Measurements from ENCODE around the gene RUFY3. TPM values are rescaled to one million over a fixed set of nuclear protein-coding genes. Genes with fewer than 3 reads are reported as not detected.

Gene RUFY3
- total and polyA plus RNA-seq, 2 of the 4 experiments (the other 2 are of a cell fraction) = 19.6 to 28.9 TPM

GRCh38 chr4:70793626-70794025, 71.9 kb downstream of the RUFY3 start:
- Histone ChIP-seq H2AK5ac (ENCODE audit: low read depth, low read length) (no peak overlapping the region), H3K4ac (ENCODE audit: low read depth, low read length) (no peak overlapping the region), H3K56ac (ENCODE audit: extremely low read depth, insufficient read depth, low read length) (no peak overlapping the region), H3K4me3 (ENCODE audit: insufficient read depth, low read depth, low read length) (no peak overlapping the region), H2BK15ac (ENCODE audit: low read depth, low read length) (no peak overlapping the region), H4K8ac (ENCODE audit: low read depth in 2 of 2, low read length in 2 of 2) (no peak overlapping the region), H3K9me3 (ENCODE audit: control insufficient read depth, insufficient read depth, low read length) (no peaks in the 10 kb centered on the region), H3K27me3 (ENCODE audit: control insufficient read depth, insufficient read depth, low read length) (no peaks in the 10 kb centered on the region), H3K9me1 (ENCODE audit: insufficient read depth, low read length) (0 out of 2 replicates have a peak, but pooled peaks cover 3% of the 10 kb centered on the region), H2BK5ac (ENCODE audit: low read depth, low read length, poor library complexity, severe bottlenecking) (no peak overlapping the region), H3K27ac (ENCODE audit: insufficient read depth, low read length) (no peak overlapping the region), H2BK120ac (ENCODE audit: low read depth, low read length) (no peak overlapping the region), H4K91ac (ENCODE audit: insufficient read depth, low read depth, low read length) (no peak overlapping the region), H4K5ac (ENCODE audit: low read depth, low read length) (no peak overlapping the region), H3K79me1 (ENCODE audit: low read depth in 1 of 2, low read length in 2 of 2) (no peaks in the 10 kb centered on the region; a peak in 1 of 4 replicates), H3K9ac (ENCODE audit: low read depth, low read length) (no peak overlapping the region), H3K18ac (ENCODE audit: low read depth, low read length) (no peak overlapping the region), H3K36me3 (ENCODE audit: control insufficient read depth, insufficient read depth, low read length) (peaks cover 29% of the 10 kb centered on the region), H3K23ac (ENCODE audit: low read depth, low read length) (no peak overlapping the region), H3K4me1 (ENCODE audit: control insufficient read depth, insufficient read depth, low read length) (no peaks in the 10 kb centered on the region; the same call in 1 of the 2 replicates), H3K14ac (replicated peaks; ENCODE audit: low read depth, low read length) (no peak overlapping the region), H2AK9ac (replicated peaks; ENCODE audit: low read depth, low read length, poor library complexity) (no peak overlapping the region), H4K20me1 (ENCODE audit: insufficient read depth, low read length) (no peaks in the 10 kb centered on the region), H2AFZ (replicated peaks; ENCODE audit: low read length, poor library complexity) (no peak overlapping the region), H3K4me2 (ENCODE audit: low read depth, low read length) (no peak overlapping the region), H2BK20ac (ENCODE audit: low read depth, low read length) (no peak overlapping the region)
- ChIA-PET CTCF (interaction anchor here (1.5 kb wide), 1 partner anchor 11 kb away, joined by 4 read pairs; no protein-coding TSS in a partner anchor), POLR2A (ENCODE audit: unreplicated experiment) (no interaction called here)
- TF ChIP-seq USF2 (IDR thresholded peaks at IDR 0.05; ENCODE audit: low read depth, low read length) (no peak), MAZ (IDR thresholded peaks at IDR 0.05; ENCODE audit: borderline replicate concordance, low read depth, low read length) (no peak), RCOR1 (IDR thresholded peaks at IDR 0.05; ENCODE audit: insufficient replicate concordance, low read length) (no peak), MXI1 (IDR thresholded peaks at IDR 0.05; ENCODE audit: borderline replicate concordance, low read depth, low read length) (no peak), SMC3 (IDR thresholded peaks at IDR 0.05; ENCODE audit: low read depth, low read length) (no peak), CEBPB (IDR thresholded peaks at IDR 0.05; ENCODE audit: low read depth, low read length) (no peak), NFE2L2 (IDR thresholded peaks at IDR 0.05; ENCODE audit: low read depth, low read length) (no peak), CHD1 (IDR thresholded peaks at IDR 0.05; ENCODE audit: low read depth, low read length) (no peak), MAFK (IDR thresholded peaks at IDR 0.05; ENCODE audit: low read depth, low read length) (no peak), RFX5 (IDR thresholded peaks at IDR 0.05; ENCODE audit: low read depth, low read length) (no peak), ELK1 (IDR thresholded peaks at IDR 0.05; ENCODE audit: borderline replicate concordance, low read depth, low read length) (no peak), BHLHE40 (IDR thresholded peaks at IDR 0.05; ENCODE audit: low read depth, low read length) (no peak), POLR2A (IDR thresholded peaks at IDR 0.05; ENCODE audit: low read depth, low read length) (no peak), RAD21 (IDR thresholded peaks at IDR 0.05; ENCODE audit: low read length) (no peak), FOS (IDR thresholded peaks at IDR 0.05; ENCODE audit: low read depth, low read length) (no peak)
- TF ChIP-seq, protein P1, sequence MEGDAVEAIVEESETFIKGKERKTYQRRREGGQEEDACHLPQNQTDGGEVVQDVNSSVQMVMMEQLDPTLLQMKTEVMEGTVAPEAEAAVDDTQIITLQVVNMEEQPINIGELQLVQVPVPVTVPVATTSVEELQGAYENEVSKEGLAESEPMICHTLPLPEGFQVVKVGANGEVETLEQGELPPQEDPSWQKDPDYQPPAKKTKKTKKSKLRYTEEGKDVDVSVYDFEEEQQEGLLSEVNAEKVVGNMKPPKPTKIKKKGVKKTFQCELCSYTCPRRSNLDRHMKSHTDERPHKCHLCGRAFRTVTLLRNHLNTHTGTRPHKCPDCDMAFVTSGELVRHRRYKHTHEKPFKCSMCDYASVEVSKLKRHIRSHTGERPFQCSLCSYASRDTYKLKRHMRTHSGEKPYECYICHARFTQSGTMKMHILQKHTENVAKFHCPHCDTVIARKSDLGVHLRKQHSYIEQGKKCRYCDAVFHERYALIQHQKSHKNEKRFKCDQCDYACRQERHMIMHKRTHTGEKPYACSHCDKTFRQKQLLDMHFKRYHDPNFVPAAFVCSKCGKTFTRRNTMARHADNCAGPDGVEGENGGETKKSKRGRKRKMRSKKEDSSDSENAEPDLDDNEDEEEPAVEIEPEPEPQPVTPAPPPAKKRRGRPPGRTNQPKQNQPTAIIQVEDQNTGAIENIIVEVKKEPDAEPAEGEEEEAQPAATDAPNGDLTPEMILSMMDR (conservative IDR thresholded peaks at IDR 0.05; ENCODE audit: low read depth, low read length) = no peak
- ATAC-seq (ENCODE audit: low read depth) (no peak), DNase-seq (no peak)
- no TSS peak for BruUV-seq (replicated peaks)
- 90% methylated on average over 2 of the region's 6 CpGs; no CpG with 5 or more reads in 1 of the 2 experiments for WGBS, 2 experiments (ENCODE audit: extremely low coverage in 2 of 2, insufficient read length in 1 of 2)
- dilution Hi-C loops (cut with HindIII; ENCODE audit: low sequenced_read_pairs, unreplicated experiment) = no loop called here
- in situ Hi-C loops (cut with MboI; ENCODE audit: low sequenced_read_pairs) = no loop called here
- intact Hi-C loops (cut with micrococcal nuclease) = no loop called here

All from IMR-90 (cell line).